ENCODE data around the gene RMC1. TPM values are rescaled to one million over a fixed set of nuclear protein-coding genes. Genes with fewer than 3 reads are reported as not detected.
"Not testable (repeated sequence)": the region's sequence is repeated elsewhere in the genome, so short reads cannot be mapped to it uniquely, and the experiment has no call there.

RMC1 gene
- total and polyA plus RNA-seq, 11 donors = 12.2 to 27.8 (median 17.5) TPM

- H3K27me3 ChIP-seq = no peaks in the 10 kb centered on the region
- no peak overlapping the region for H3K4me3 ChIP-seq
- ATAC-seq (no peak), DNase-seq (no peak)
- intact Hi-C loops (cut with DNase I) = no loop called here
- H3K27ac ChIP-seq = no peak overlapping the region
- no peaks in the 10 kb centered on the region for H3K9me3 ChIP-seq
- no peaks in the 10 kb centered on the region for H3K4me1 ChIP-seq
- TF ChIP-seq CTCF (IDR thresholded peaks at IDR 0.05) (no peak), POLR2A (IDR thresholded peaks at IDR 0.05) (no peak)
- peaks cover 0 to 100% (median 97%) of the 10 kb centered on the region in 9 donors for H3K36me3 ChIP-seq
- WGBS, 4 donors = 57 to 97% (median 80%) methylated on average over 3 of the region's 3 CpGs
These were observed 48.7 kb downstream of the RMC1 start for GRCh38 chr18:23551978-23552377.

- ATAC-seq (no peak), DNase-seq (no peak)
- no peak overlapping the region for H3K27ac ChIP-seq
- no peaks in the 10 kb centered on the region for H3K9me3 ChIP-seq
- intact Hi-C loops (cut with DNase I) = no loop called here
- H3K27me3 ChIP-seq = no peaks in the 10 kb centered on the region
- H3K4me3 ChIP-seq = no peak overlapping the region
- TF ChIP-seq POLR2A (IDR thresholded peaks at IDR 0.05) = no peak
- no peak for TF ChIP-seq CTCF (IDR thresholded peaks at IDR 0.05)
- H3K4me1 ChIP-seq = no peaks in the 10 kb centered on the region
- WGBS, 4 donors = 82 to 91% (median 88%) methylated on average over 11 of the region's 11 CpGs
- peaks cover 0 to 100% (median 97%) of the 10 kb centered on the region in 9 donors for H3K36me3 ChIP-seq
These were observed 49.2 kb downstream of the RMC1 start for GRCh38 chr18:23552505-23552904.

GRCh38 chr18:23553887-23554286 lies 50.6 kb downstream of the RMC1 start:
- 89 to 94% (median 92%) methylated on average over 6 of the region's 6 CpGs for WGBS, 4 donors
- intact Hi-C loops (cut with DNase I) = no loop called here
- ATAC-seq = no peak

GRCh38 chr18:23556145-23556780 lies 53.0 kb downstream of the RMC1 start:
- peaks cover 0 to 100% (median 97%) of the 10 kb centered on the region in 9 donors for H3K36me3 ChIP-seq
- TF ChIP-seq CTCF (IDR thresholded peaks at IDR 0.05) (no peak), POLR2A (IDR thresholded peaks at IDR 0.05) (no peak)
- ATAC-seq (no peak), DNase-seq (no peak)
- H3K27ac ChIP-seq = no peak overlapping the region
- intact Hi-C loops (cut with DNase I) = no loop called here
- no peaks in the 10 kb centered on the region for H3K9me3 ChIP-seq
- WGBS, 4 donors = 94 to 96% (median 95%) methylated on average over 19 of the region's 19 CpGs
- H3K4me1 ChIP-seq = no peaks in the 10 kb centered on the region
- H3K4me3 ChIP-seq = no peak overlapping the region
- no peaks in the 10 kb centered on the region for H3K27me3 ChIP-seq

More at GRCh38 chr18:23553887-23554286, 50.6 kb downstream of the RMC1 start:
- no peak overlapping the region for H3K27ac ChIP-seq
- H3K27me3 ChIP-seq = no peaks in the 10 kb centered on the region
- TF ChIP-seq CTCF (IDR thresholded peaks at IDR 0.05) = no peak
- TF ChIP-seq POLR2A (IDR thresholded peaks at IDR 0.05) = no peak
- H3K36me3 ChIP-seq = peaks cover 0 to 100% (median 97%) of the 10 kb centered on the region in 9 donors
- no peaks in the 10 kb centered on the region for H3K4me1 ChIP-seq
- H3K9me3 ChIP-seq = no peaks in the 10 kb centered on the region
- no peak overlapping the region for H3K4me3 ChIP-seq
- DNase-seq = no peak

- intact Hi-C loops (cut with DNase I); H3K4me1 ChIP-seq; H3K27ac ChIP-seq; DNase-seq; H3K9me3 ChIP-seq; H3K27me3 ChIP-seq; H3K4me3 ChIP-seq; ATAC-seq: not testable (repeated sequence)
- peaks cover 0 to 100% (median 97%) of the 10 kb centered on the region in 9 donors for H3K36me3 ChIP-seq
- WGBS, 4 donors = 92 to 98% (median 97%) methylated on average over 8 of the region's 8 CpGs
These were observed 54.2 kb downstream of the RMC1 start for GRCh38 chr18:23557511-23557910.

Measured in heart left ventricle (tissue), 16 donors.